Measurements from ENCODE around the gene ITGB3.
A peak's percentile ranks its signal among the peaks of the same experiment; 100 is the strongest.
"Not testable (repeated sequence)": the region's sequence is repeated elsewhere in the genome, so short reads cannot be mapped to it uniquely, and the experiment has no call there.

Gene ITGB3

GRCh38 chr17:47223007-47223406 lies 30.6 kb upstream of the ITGB3 start:
- no peak for DNase-seq (ENCODE audit: low read depth in 2 of 2)

- no peak for DNase-seq (ENCODE audit: low read depth in 2 of 2)
Observed at GRCh38 chr17:47223460-47223859, 30.2 kb upstream of the ITGB3 start.

GRCh38 chr17:47224077-47224476 lies 29.6 kb upstream of the ITGB3 start:
- not testable (repeated sequence) for DNase-seq (ENCODE audit: low read depth in 2 of 2)

GRCh38 chr17:47224966-47225365 lies 28.7 kb upstream of the ITGB3 start:
- DNase-seq (ENCODE audit: low read depth in 2 of 2) = no peak

GRCh38 chr17:47225436-47225858 lies 28.2 kb upstream of the ITGB3 start:
- DNase-seq (ENCODE audit: low read depth in 2 of 2) = no peak

- no peak for DNase-seq (ENCODE audit: low read depth in 2 of 2)
Observed at GRCh38 chr17:47225911-47226688, 27.5 kb upstream of the ITGB3 start.

GRCh38 chr17:47227862-47228261 lies 25.8 kb upstream of the ITGB3 start:
- no peak for DNase-seq (ENCODE audit: low read depth in 2 of 2)

- peak; percentile 31 to 50 for DNase-seq (ENCODE audit: low read depth in 2 of 2)
Observed at GRCh38 chr17:47229535-47230443, 23.8 kb upstream of the ITGB3 start.

GRCh38 chr17:47230864-47231263 lies 22.8 kb upstream of the ITGB3 start:
- DNase-seq (ENCODE audit: low read depth in 2 of 2) = no peak

- no peak for DNase-seq (ENCODE audit: low read depth in 2 of 2)
Observed at GRCh38 chr17:47231334-47231733, 22.3 kb upstream of the ITGB3 start.

GRCh38 chr17:47231866-47232265 lies 21.8 kb upstream of the ITGB3 start:
- no peak for DNase-seq (ENCODE audit: low read depth in 2 of 2)

GRCh38 chr17:47232465-47232864 lies 21.2 kb upstream of the ITGB3 start:
- DNase-seq (ENCODE audit: low read depth in 2 of 2) = no peak

- DNase-seq (ENCODE audit: low read depth in 2 of 2) = no peak
Observed at GRCh38 chr17:47235506-47235905, 18.1 kb upstream of the ITGB3 start.

- DNase-seq (ENCODE audit: low read depth in 2 of 2) = no peak
Observed at GRCh38 chr17:47235923-47236322, 17.7 kb upstream of the ITGB3 start.

- DNase-seq (ENCODE audit: low read depth in 2 of 2) = no peak
Observed at GRCh38 chr17:47237841-47238240, 15.8 kb upstream of the ITGB3 start.

- no peak for DNase-seq (ENCODE audit: low read depth in 2 of 2)
Observed at GRCh38 chr17:47238321-47239010, 15.2 kb upstream of the ITGB3 start.

- no peak for DNase-seq (ENCODE audit: low read depth in 2 of 2)
Observed at GRCh38 chr17:47239619-47239966, 14.0 kb upstream of the ITGB3 start.

- no peak for DNase-seq (ENCODE audit: low read depth in 2 of 2)
Observed at GRCh38 chr17:47239967-47240651, 13.5 kb upstream of the ITGB3 start.

GRCh38 chr17:47240806-47241205 lies 12.8 kb upstream of the ITGB3 start:
- no peak for DNase-seq (ENCODE audit: low read depth in 2 of 2)

- DNase-seq (ENCODE audit: low read depth in 2 of 2) = no peak
Observed at GRCh38 chr17:47242648-47243047, 11.0 kb upstream of the ITGB3 start.

- no peak for DNase-seq (ENCODE audit: low read depth in 2 of 2)
Observed at GRCh38 chr17:47243737-47244598, 9.7 kb upstream of the ITGB3 start.

Measured in stimulated activated CD4-positive, alpha-beta T cell treated with anti-CD3 and anti-CD28 coated beads, Interleukin-1b, Interleukin-23, amount 100 ng/mL, for 1 hour (primary cell).